WTC11 (cell line): ENCODE data around the gene BOD1.

ENCODE experiments used
- CREB1 ChIP-seq: sonication (generic); formaldehyde crosslinking; IDR thresholded peaks from 2 replicates; pipeline ENCODE4 v1.8.0; 2023; ENCODE audit warnings: mild to moderate bottlenecking, missing genetic modification reagents
- CREM ChIP-seq: sonication (generic); formaldehyde crosslinking; IDR thresholded peaks from 2 replicates; pipeline ENCODE4 v1.8.1; 2022; ENCODE audit warnings: mild to moderate bottlenecking, missing genetic modification reagents, moderate library complexity
- FOXK1 ChIP-seq: sonication (generic); formaldehyde crosslinking; IDR thresholded peaks from 2 replicates; pipeline ENCODE4 v1.8.0; 2022; ENCODE audit warnings: mild to moderate bottlenecking, moderate library complexity, missing genetic modification reagents
- KAT7 ChIP-seq: sonication (generic); formaldehyde crosslinking; IDR thresholded peaks from 2 replicates; pipeline ENCODE4 v1.8.1; 2023; ENCODE audit warnings: missing genetic modification reagents, mild to moderate bottlenecking, borderline replicate concordance
- NFYB ChIP-seq: sonication (generic); formaldehyde crosslinking; conservative IDR thresholded peaks from 2 replicates; pipeline ENCODE4 v1.8.0; 2022; ENCODE audit warnings: low read depth, missing genetic modification reagents
- PRRX2 ChIP-seq: fragments of 250-450 bp; sonication (Bioruptor Pico); IDR thresholded peaks from 2 replicates; pipeline ENCODE4 v1.8.0; 2021; ENCODE audit warnings: mild to moderate bottlenecking
- RORB ChIP-seq: fragments of 250-450 bp; sonication (Bioruptor Pico); IDR thresholded peaks from 2 replicates; pipeline ENCODE4 v1.9.0; 2021; ENCODE audit warnings: mild to moderate bottlenecking
- SP1 ChIP-seq: sonication (generic); formaldehyde crosslinking; conservative IDR thresholded peaks from 2 replicates; pipeline ENCODE4 v1.8.1; 2022; ENCODE audit warnings: missing genetic modification reagents
- TEAD4 ChIP-seq: sonication (generic); formaldehyde crosslinking; IDR thresholded peaks from 2 replicates; pipeline ENCODE4 v1.8.0; 2022; ENCODE audit warnings: mild to moderate bottlenecking, missing genetic modification reagents
- ZBTB21 ChIP-seq: sonication (generic); formaldehyde crosslinking; IDR thresholded peaks from 2 replicates; pipeline ENCODE4 v1.8.1; 2023; ENCODE audit warnings: mild to moderate bottlenecking, missing genetic modification reagents, borderline replicate concordance
- TF ChIP-seq, protein P1 (sequence below): fragments of 200-600 bp; IDR thresholded peaks from 2 replicates; pipeline ENCODE4 v1.8.0; 2022; ENCODE audit warnings: antibody characterized with exemption
- TF ChIP-seq, protein P2 (sequence below): sonication (generic); formaldehyde crosslinking; IDR thresholded peaks from 2 replicates; pipeline ENCODE4 v1.8.1; 2023; ENCODE audit warnings: mild to moderate bottlenecking, missing genetic modification reagents
- TF ChIP-seq, protein P3 (sequence below): sonication (generic); formaldehyde crosslinking; IDR thresholded peaks from 2 replicates; pipeline ENCODE4 v1.8.0; 2022; ENCODE audit warnings: mild to moderate bottlenecking, missing genetic modification reagents
- TF ChIP-seq, protein P4 (sequence below): fragments of 250-450 bp; sonication (Bioruptor Pico); IDR thresholded peaks from 2 replicates; pipeline ENCODE4 v2.1.2; 2022; ENCODE audit warnings: mild to moderate bottlenecking, moderate library complexity

DNA sequence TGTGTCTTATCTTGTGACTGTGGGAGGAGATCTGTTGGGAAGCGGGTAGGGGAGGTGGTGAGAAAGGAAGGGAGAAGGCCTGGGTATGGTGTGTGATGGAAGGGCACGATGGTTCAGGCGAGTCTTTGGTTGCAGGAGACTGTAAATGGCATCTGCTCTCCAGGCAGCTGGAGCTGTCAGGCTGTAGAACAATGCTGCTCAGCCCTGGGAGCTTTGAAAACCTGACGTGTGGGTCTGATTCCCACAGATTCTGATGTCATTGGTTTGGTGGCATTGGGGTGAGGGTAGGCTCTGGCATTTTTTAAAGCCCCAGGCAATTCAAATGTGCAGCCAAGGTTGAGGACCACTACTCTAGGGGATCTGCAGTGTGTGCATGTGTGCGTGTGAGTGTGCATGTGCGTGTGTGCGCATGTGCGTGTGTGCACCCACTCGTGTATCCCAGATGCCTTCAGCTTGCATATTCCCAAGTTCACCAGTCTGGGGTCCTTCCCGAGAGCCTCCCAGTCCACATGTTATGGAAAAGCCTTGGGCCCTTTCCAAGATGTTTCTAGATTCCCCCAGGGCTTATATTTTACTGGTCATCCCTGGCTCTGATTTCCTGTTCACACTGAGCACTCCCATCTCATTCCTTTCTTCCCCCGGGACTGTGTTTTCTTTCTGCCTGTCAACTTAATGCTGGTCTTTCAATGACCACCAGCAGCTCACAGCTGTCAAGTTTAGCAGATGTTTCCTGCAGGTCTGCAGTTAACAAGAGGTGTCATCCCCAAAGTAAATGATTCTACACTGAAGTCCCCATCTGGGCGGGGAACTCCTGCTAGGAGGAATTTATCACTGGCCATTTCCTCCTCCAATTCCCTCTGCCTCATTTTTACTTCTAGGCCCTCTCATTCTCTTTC, 34.0 kb downstream of the BOD1 start:
- TF ChIP-seq KAT7 (CRISPR knock-in tag): no peak
- no peak for TF ChIP-seq SP1
- TF ChIP-seq, protein P1, sequence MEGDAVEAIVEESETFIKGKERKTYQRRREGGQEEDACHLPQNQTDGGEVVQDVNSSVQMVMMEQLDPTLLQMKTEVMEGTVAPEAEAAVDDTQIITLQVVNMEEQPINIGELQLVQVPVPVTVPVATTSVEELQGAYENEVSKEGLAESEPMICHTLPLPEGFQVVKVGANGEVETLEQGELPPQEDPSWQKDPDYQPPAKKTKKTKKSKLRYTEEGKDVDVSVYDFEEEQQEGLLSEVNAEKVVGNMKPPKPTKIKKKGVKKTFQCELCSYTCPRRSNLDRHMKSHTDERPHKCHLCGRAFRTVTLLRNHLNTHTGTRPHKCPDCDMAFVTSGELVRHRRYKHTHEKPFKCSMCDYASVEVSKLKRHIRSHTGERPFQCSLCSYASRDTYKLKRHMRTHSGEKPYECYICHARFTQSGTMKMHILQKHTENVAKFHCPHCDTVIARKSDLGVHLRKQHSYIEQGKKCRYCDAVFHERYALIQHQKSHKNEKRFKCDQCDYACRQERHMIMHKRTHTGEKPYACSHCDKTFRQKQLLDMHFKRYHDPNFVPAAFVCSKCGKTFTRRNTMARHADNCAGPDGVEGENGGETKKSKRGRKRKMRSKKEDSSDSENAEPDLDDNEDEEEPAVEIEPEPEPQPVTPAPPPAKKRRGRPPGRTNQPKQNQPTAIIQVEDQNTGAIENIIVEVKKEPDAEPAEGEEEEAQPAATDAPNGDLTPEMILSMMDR: no peak
- TF ChIP-seq RORB (CRISPR knock-in tag): no peak
- no peak for TF ChIP-seq CREM
- TF ChIP-seq CREB1 (CRISPR knock-in tag): no peak
- TF ChIP-seq, protein P2, sequence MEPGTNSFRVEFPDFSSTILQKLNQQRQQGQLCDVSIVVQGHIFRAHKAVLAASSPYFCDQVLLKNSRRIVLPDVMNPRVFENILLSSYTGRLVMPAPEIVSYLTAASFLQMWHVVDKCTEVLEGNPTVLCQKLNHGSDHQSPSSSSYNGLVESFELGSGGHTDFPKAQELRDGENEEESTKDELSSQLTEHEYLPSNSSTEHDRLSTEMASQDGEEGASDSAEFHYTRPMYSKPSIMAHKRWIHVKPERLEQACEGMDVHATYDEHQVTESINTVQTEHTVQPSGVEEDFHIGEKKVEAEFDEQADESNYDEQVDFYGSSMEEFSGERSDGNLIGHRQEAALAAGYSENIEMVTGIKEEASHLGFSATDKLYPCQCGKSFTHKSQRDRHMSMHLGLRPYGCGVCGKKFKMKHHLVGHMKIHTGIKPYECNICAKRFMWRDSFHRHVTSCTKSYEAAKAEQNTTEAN (CRISPR knock-in tag): no peak
- no peak for TF ChIP-seq NFYB (CRISPR knock-in tag)
- TF ChIP-seq ZBTB21 (CRISPR knock-in tag): no peak
- TF ChIP-seq, protein P3, sequence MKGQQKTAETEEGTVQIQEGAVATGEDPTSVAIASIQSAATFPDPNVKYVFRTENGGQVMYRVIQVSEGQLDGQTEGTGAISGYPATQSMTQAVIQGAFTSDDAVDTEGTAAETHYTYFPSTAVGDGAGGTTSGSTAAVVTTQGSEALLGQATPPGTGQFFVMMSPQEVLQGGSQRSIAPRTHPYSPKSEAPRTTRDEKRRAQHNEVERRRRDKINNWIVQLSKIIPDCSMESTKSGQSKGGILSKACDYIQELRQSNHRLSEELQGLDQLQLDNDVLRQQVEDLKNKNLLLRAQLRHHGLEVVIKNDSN: no peak
- no peak for TF ChIP-seq TEAD4 (CRISPR knock-in tag)
- TF ChIP-seq, protein P4, sequence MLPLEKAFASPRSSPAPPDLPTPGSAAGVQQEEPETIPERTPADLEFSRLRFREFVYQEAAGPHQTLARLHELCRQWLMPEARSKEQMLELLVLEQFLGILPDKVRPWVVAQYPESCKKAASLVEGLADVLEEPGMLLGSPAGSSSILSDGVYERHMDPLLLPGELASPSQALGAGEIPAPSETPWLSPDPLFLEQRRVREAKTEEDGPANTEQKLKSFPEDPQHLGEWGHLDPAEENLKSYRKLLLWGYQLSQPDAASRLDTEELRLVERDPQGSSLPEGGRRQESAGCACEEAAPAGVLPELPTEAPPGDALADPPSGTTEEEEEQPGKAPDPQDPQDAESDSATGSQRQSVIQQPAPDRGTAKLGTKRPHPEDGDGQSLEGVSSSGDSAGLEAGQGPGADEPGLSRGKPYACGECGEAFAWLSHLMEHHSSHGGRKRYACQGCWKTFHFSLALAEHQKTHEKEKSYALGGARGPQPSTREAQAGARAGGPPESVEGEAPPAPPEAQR (CRISPR knock-in tag): no peak
- TF ChIP-seq FOXK1 (CRISPR knock-in tag): no peak
- no peak for TF ChIP-seq PRRX2 (CRISPR knock-in tag)
